Subcutaneous abdominal adipose tissue (tissue), 5 donors: Measurements from ENCODE around the gene RPL13.

Experiments used
- H3K27ac ChIP-seq: one replicate; pipeline ENCODE4 v1.7.0; 2013; ENCODE audit warnings: low read depth, mild to moderate bottlenecking, inconsistent platforms, low read length, moderate library complexity
- H3K27me3 ChIP-seq, 5 donors: one replicate each; pipeline ENCODE4 v1.7.0; 2013; ENCODE audit warnings: low read length in 5 of 5, inconsistent platforms in 1 of 5; ENCODE audit not compliant: control insufficient read depth in 5 of 5, insufficient read depth in 4 of 5
- H3K36me3 ChIP-seq, 5 donors: one replicate each; pipeline ENCODE4 v1.7.0; 2013; ENCODE audit warnings: low read length in 5 of 5; ENCODE audit not compliant: control insufficient read depth in 5 of 5, insufficient read depth in 5 of 5
- H3K4me1 ChIP-seq, 5 donors: one replicate each; pipeline ENCODE4 v1.7.0; 2013; ENCODE audit warnings: low read length in 5 of 5, mild to moderate bottlenecking in 3 of 5, moderate library complexity in 1 of 5; ENCODE audit not compliant: control insufficient read depth in 5 of 5, insufficient read depth in 5 of 5
- H3K4me3 ChIP-seq, 5 donors: one replicate each; pipeline ENCODE4 v1.7.0; 2013; ENCODE audit warnings: low read length in 5 of 5, low read depth in 1 of 5
- H3K9ac ChIP-seq, 5 donors: one replicate each; pipeline ENCODE4 v1.7.0; 2013; ENCODE audit warnings: low read length in 5 of 5, mild to moderate bottlenecking in 4 of 5, moderate library complexity in 3 of 5
- H3K9me3 ChIP-seq, 5 donors: one replicate each; pipeline ENCODE4 v1.7.0; 2013; ENCODE audit warnings: low read length in 5 of 5; ENCODE audit not compliant: control insufficient read depth in 5 of 5
- donor health status: healthy.
- donor health status: healthy.
- donor health status: healthy.
- donor health status: healthy.
- donor health status: healthy.

The RPL13 gene

DNA sequence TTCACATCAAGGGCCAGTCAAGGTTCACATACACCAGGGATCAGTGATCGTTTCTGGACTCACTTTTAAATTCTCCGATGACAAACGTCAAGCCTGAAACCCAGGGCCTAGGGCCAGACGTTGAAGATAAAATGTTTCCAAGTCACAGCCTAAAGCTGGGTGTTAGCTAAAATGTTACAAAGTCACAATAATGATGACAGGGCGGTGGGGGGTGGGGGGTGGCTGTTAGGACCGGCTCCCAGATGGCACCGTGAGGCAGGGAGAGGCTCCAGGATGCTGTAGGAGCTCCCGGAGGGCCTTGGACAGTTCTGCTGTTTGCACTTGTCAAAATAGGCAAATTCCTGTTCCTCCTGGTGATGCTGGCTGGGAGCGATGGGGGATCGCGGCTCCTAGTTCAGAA lies 16.4 kb upstream of the RPL13 start:
- Histone ChIP-seq H3K27me3 (no peaks in the 10 kb centered on the region), H3K9ac (no peak overlapping the region), H3K36me3 (peaks cover 2 to 83% (median 57%) of the 10 kb centered on the region in 5 donors), H3K9me3 (no peaks in the 10 kb centered on the region), H3K27ac (no peak overlapping the region), H3K4me1 (no peaks in the 10 kb centered on the region), H3K4me3 (no peak overlapping the region)

DNA sequence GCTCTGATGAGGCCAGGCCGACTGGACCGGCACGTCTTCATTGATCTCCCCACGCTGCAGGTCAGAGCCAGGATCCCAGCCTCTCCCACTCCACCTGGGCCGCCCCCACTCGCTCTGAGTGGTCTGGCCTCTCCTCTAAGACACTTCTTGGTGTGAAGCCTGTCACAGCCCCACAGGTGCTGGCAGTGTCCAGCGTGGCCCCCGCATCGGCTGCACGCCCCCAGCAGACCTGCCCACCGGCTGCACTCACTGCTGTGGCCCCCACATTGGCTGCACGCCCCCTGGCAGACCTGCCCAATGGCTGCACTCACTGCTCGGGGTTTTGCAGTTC lies 15.8 kb upstream of the RPL13 start:
- Histone ChIP-seq H3K9ac (no peak overlapping the region), H3K4me1 (no peaks in the 10 kb centered on the region), H3K4me3 (no peak overlapping the region), H3K36me3 (peaks cover 2 to 89% (median 63%) of the 10 kb centered on the region in 5 donors), H3K27me3 (no peaks in the 10 kb centered on the region), H3K27ac (no peak overlapping the region), H3K9me3 (no peaks in the 10 kb centered on the region)

DNA sequence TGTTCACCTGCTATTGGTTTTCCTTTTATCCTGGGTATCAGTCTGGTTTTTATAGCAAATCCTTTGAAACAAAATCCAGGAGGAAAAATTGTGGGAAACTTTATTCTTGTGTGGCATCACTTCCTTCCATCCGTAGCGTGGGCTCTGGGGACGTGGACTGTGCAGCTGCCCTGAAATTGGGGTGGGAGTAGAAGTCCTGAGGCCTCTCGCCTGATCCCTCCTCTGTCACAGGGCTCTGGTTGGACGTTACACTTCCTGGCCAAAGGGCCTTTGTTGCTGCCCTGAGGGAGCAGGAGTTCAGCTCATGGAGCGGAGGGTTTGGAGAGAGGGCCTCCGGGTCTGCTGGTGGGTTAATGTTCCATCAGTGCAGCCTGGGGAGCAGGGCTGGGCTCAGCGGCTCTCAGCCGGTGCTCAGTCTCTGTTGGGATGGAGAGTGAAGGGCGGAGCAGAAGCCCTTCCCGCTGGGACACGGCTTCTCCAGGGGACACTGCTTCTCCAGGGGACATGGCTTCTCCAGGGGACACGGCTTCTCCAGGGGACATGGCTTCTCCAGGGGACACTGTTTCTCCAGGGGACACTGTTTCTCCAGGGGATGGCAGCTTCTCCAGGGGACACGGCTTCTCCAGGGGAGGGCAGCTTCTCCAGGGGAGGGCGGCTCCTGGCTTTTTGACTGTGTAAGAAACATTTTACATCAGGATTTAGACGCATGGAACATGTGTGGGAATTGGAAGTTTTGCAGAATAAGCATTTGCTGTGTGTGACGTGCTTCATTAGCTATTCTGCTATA lies 15.2 kb upstream of the RPL13 start:
- Histone ChIP-seq H3K9ac (no peak overlapping the region), H3K36me3 (peaks cover 2 to 90% (median 63%) of the 10 kb centered on the region in 5 donors), H3K4me3 (no peak overlapping the region), H3K27ac (no peak overlapping the region), H3K9me3 (no peaks in the 10 kb centered on the region), H3K4me1 (no peaks in the 10 kb centered on the region), H3K27me3 (no peaks in the 10 kb centered on the region)

DNA sequence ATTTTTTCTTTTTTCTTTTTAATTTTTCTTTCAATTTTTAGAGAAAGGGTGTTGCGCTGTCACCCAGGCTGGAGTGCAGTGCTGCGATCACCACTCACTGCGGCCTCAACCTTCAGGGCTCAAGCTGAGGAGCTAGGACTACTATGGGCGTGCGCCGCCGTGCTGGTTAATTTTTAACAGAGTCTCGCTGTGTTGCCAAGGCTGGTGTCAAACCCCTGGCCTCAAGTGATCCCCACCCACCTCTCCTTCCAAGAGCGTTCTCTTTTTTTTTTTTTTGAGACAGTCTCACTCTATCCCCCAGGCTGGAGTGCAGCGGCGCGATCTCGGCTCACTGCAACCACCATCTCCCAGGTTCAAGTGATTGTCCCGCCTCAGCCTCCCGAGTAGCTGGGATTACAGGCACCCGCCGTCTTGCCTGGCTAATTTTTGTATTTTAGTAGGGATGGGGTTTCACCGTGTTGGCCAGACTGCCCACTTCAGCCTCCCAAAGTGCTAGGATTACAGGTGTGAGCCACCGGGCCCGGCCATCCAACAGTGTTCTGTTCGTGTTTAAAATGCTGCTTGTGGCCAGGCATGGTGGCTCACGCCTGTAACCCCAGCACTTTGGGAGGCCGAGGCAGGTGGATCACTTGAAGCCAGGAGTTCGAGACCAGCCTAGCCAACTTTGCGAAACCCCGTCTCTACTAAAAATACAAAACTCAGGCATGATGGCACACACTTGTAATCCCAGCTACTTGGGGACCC lies 14.5 kb upstream of the RPL13 start:
- Histone ChIP-seq H3K27ac (no peak overlapping the region), H3K4me1 (no peaks in the 10 kb centered on the region), H3K9ac (no peak overlapping the region), H3K4me3 (no peak overlapping the region), H3K36me3 (peaks cover 2 to 90% (median 70%) of the 10 kb centered on the region in 5 donors), H3K9me3 (no peaks in the 10 kb centered on the region), H3K27me3 (no peaks in the 10 kb centered on the region)

DNA sequence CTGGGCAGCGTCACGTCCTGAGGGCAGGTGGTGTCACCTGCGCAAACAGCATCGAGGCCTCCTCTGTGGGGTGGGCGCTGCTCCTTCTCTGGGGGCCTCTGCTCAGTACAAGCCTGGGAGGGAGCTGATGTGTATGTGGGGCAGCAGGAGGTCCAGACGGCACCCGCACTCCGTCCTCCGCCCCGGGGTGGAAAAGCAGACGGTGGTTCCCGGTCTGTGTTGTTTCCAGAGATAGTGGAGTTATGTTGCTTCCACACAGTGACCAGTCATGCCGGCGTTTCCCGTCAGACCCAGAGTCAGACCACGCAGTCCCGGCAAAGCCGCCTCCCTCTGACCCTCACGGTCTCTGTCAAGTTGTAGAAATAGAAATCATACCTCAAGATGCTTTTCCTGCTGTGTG lies 13.7 kb upstream of the RPL13 start:
- H3K36me3 ChIP-seq: peaks cover 2 to 90% (median 71%) of the 10 kb centered on the region in 5 donors

DNA sequence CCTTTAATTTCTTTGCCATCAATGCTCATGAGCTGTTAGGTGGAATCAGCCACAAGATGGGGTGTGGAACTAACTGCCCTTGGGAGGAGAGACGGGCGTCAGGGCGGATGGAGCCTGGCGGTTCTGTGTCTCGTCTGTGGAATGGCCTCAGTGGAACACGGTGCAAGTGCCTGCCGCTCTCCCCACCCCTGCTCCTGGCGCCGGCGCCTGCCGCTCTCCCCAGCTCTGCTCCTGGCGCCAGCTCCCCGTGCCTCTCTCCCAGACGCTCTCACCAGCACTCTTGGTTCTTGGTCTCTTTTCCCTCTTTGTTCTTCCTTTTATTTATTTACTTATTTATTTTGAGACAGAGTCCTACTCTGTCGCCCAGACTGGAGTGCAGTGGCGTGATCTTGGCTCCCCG lies 13.2 kb upstream of the RPL13 start:
- H3K36me3 ChIP-seq: peaks cover 2 to 90% (median 76%) of the 10 kb centered on the region in 5 donors

More for the DNA sequence above, 13.7 kb upstream of the RPL13 start:
- Histone ChIP-seq H3K4me1 (no peaks in the 10 kb centered on the region), H3K27me3 (no peaks in the 10 kb centered on the region), H3K9ac (no peak overlapping the region), H3K4me3 (no peak overlapping the region), H3K27ac (no peak overlapping the region), H3K9me3 (no peaks in the 10 kb centered on the region)

DNA sequence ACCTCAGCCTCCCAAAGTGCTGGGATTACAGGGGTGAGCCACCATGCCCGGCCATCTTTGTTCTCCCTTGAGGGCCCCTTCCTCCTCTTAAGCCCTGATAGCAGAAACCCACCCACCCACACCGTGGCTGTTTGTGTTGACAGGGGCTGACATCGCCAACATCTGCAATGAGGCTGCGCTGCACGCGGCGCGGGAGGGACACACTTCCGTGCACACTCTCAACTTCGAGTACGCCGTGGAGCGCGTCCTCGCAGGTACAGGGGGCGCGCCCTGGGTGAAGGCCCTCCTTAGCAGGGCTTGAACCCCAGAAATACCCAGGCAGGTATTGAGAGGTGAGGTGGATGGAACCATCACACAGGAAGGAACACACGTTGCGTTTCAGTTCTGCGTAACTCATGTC lies 12.6 kb upstream of the RPL13 start:
- H3K27me3 ChIP-seq: no peaks in the 10 kb centered on the region
- no peaks in the 10 kb centered on the region for H3K9me3 ChIP-seq
- no peak overlapping the region for H3K9ac ChIP-seq
- H3K27ac ChIP-seq: no peak overlapping the region
- H3K36me3 ChIP-seq: peaks cover 2 to 91% (median 82%) of the 10 kb centered on the region in 5 donors
- no peaks in the 10 kb centered on the region for H3K4me1 ChIP-seq
- H3K4me3 ChIP-seq: no peak overlapping the region

More for the DNA sequence above, 13.2 kb upstream of the RPL13 start:
- no peaks in the 10 kb centered on the region for H3K9me3 ChIP-seq
- H3K27ac ChIP-seq: no peak overlapping the region
- no peaks in the 10 kb centered on the region for H3K27me3 ChIP-seq
- H3K4me3 ChIP-seq: no peak overlapping the region
- H3K4me1 ChIP-seq: no peaks in the 10 kb centered on the region
- no peak overlapping the region for H3K9ac ChIP-seq

DNA sequence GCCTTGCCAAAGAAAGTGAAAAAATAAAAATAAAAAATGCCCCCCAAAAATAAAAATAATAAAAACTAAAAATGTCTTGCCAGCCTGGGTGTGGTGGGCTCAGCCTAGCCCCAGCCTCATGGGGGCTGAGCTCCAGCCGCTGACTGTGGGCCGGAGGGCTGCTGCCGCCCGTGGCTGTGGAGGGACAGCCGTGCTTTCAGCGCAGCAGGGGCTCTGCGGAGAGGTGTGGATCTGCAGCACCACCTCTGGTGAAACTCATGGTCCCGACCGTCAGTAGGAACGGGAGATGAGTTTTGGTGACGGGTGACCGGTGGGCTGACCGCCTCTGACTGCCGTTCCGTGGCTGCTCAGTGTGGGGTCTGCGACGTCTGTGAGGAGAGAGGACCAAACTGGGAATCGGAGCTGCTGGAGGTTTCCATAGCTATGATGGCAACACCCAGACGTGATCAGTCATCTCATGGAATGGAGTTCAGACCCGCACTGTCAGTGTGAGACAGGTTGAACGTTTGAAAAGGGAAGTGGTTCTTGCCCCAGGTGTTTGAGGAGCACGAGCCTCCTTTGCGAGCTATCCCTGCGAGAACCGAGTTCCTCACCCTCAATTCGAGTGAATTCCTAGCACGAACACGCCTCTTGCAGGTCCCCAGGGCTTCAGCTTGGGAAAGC lies 12.0 kb upstream of the RPL13 start:
- Histone ChIP-seq H3K4me1 (no peaks in the 10 kb centered on the region), H3K36me3 (peaks cover 2 to 97% (median 88%) of the 10 kb centered on the region in 5 donors), H3K27ac (no peak overlapping the region), H3K9me3 (no peaks in the 10 kb centered on the region), H3K4me3 (no peak overlapping the region), H3K9ac (no peak overlapping the region), H3K27me3 (no peaks in the 10 kb centered on the region)

DNA sequence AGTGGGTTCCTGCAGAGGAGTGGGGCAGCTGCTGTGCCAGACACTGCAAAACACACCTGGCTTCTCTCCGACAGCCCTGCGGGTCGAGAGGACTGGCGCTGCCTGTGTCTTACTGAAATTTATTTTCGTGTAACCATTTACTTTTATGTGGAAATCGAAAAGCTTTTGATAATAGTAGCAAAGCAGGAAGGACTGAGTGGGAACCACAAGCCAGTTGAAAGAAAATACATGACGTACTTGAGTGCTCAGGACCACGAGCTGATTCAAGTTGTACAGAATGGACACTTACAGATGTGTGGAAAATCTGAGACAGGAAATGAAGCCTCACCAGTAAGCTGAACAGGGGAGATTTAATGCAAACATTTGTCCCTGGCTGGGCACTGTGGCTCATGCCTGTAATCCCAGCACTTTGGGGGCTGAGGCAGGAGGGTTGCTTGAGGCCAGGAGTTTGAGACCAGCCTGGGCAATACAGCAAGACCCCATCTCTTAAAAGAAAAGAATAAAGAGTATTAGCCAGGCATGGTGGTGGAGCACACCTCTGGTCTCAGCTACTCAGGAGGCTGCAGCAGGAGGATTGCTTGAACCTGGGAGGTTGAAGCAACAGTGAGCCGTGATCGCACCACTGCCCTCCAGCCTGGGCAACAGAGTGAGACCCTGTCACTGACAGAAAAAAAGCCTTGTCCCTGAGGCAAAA lies 11.3 kb upstream of the RPL13 start:
- Histone ChIP-seq H3K4me3 (no peak overlapping the region), H3K27me3 (no peaks in the 10 kb centered on the region), H3K36me3 (peaks cover 2 to 100% (median 90%) of the 10 kb centered on the region in 5 donors), H3K27ac (no peak overlapping the region), H3K4me1 (no peaks in the 10 kb centered on the region), H3K9me3 (no peaks in the 10 kb centered on the region), H3K9ac (no peak overlapping the region)
